ENCODE measurements around the gene TBC1D3G.
"Not testable (repeated sequence)": the region's sequence is repeated elsewhere in the genome, so short reads cannot be mapped to it uniquely, and the experiment has no call there.

Gene TBC1D3G

GRCh38 chr17:36323584-36323983, at the start of gene TBC1D3G:
TBC1D3G (plus strand) TSS chr17:36323884; CDS start chr17:36325412, 1,528 bp downstream.
- DNase-seq (ENCODE audit: low spot score); in situ Hi-C loops (cut with MboI; ENCODE audit: low sequenced_read_pairs, unreplicated experiment): not testable (repeated sequence)

DNA sequence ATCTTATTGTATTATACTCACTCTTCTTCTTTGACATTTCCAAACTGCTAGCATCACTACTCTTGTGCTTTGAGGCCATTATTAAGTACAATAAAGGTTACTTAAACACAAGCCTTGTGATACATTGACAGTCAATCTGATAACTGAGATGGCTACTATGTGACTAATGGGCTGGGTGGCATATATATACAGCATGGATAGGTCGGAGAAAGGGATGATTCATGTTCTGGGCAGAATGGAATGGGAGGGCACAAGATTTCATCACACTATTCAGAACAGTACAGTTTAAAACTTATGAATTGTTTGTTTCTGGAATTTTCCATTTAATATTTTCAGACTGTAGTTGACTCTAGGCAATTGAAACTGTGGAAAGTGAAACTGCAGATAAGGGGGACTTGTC, 40.4 kb upstream of the TBC1D3G start:
- DNase-seq (ENCODE audit: low spot score); in situ Hi-C loops (cut with MboI; ENCODE audit: low sequenced_read_pairs, unreplicated experiment): not testable (repeated sequence)

DNA sequence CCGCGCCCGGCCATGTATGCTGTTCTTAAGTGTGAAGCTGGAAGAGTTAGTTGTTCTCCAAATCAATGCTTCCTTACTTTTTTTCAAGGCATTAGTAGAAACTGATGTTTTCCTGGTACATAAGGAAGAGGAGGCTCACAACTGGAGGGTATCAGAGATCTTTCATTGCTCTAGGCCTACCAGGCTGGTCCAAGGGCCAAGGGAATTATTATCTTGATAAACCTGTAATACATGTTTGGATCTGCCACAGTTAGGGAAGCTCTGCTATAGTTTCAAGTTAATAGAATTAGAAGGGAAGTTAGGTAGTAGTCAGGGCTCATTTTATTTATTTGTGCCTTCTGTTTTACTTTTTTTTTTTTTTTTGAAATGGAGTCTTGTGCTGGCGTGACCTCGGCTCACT, 39.5 kb upstream of the TBC1D3G start:
- in situ Hi-C loops (cut with MboI; ENCODE audit: low sequenced_read_pairs, unreplicated experiment); DNase-seq (ENCODE audit: low spot score): not testable (repeated sequence)

DNA sequence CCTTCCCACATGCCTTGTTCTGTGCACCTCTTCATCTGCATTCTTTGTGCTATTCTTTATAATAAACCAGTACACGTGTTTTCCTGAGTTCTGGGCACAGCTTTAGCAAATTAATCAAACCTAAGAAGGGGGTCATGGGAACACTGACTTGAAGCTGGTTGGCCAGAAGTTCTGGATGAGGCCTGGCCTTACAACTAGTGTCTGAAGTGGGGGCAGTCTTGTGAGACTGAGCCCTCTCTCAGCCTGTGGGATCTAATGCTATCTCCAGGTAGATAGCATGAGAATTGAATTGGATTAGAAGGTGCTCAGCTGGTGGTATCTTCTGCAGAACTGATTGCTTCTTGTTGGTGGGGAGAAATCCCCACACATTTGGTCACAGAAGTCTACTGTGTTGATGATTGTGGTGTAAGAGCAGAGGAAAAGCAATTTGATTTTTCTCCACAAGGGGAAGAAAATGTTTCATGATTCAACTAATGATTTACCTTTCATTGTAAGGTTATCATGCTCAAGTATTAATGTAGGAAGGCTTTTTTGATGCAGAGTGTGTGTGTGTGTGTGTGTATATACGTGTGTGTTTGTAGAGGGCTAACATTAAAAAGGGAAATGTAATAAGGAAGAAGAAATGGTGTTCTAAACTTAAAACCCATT, 33.6 kb upstream of the TBC1D3G start:
- DNase-seq (ENCODE audit: low spot score); in situ Hi-C loops (cut with MboI; ENCODE audit: low sequenced_read_pairs, unreplicated experiment): not testable (repeated sequence)

- DNase-seq (ENCODE audit: low spot score) = not testable (repeated sequence)
Observed at GRCh38 chr17:36295161-36295560, 28.5 kb upstream of the TBC1D3G start.

DNA sequence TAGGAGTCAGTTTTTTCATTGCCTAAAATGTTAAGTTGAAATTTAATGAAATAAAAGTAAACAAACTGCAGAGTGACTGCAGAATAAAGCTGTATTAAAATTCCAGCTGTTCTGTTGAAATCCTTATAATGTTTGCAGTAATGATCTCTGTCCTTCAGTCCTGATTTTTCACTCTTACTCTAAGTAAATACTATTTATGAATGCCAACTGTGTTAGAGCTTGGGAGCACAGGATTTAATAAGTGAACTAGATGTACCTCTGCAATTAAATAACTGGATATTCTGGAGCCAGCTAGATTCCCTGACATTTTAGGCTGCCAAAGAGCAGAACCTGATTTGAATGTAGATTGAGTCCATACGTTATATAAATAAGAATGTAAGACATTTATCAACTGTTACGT, 7.9 kb upstream of the TBC1D3G start:
- DNase-seq (ENCODE audit: low spot score); in situ Hi-C loops (cut with MboI; ENCODE audit: low sequenced_read_pairs, unreplicated experiment): not testable (repeated sequence)

More at GRCh38 chr17:36295161-36295560, 28.5 kb upstream of the TBC1D3G start:
- in situ Hi-C loops (cut with MboI; ENCODE audit: low sequenced_read_pairs, unreplicated experiment) = not testable (repeated sequence)

DNA sequence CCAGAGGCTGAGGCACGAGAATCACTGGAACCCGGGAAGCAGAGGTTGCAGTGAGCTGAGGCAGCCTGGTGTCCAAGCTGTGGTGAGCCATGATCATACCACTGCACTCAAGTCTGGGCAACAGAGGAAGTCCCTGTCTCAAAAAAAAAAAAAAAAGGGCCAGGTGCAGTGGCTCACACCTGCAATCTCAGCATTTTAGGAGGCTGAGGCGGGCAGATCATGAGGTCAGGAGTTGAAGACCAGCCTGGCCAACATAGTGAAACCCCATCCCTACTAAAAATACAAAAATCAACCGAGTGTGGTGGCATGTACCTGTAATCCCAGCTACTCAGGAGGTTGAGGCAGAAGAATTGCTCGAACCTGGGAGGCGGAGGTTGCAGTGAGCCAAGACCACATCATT, 38.8 kb downstream of the TBC1D3G start:
- in situ Hi-C loops (cut with MboI; ENCODE audit: low sequenced_read_pairs, unreplicated experiment); DNase-seq (ENCODE audit: low spot score): not testable (repeated sequence)

GRCh38 chr17:36375938-36376337, 52.3 kb downstream of the TBC1D3G start:
- DNase-seq (ENCODE audit: low spot score); in situ Hi-C loops (cut with MboI; ENCODE audit: low sequenced_read_pairs, unreplicated experiment): not testable (repeated sequence)
